A204.1 (cell line): ENCODE data around the gene KLF6.

ENCODE experiments used
- FAIRE-seq: peaks from 2 replicates; lab custom pipeline; 2012; peaks lifted over from hg19 to GRCh38; lab: Jason Lieb, UNC

Gene KLF6

GRCh38 chr10:3784510-3785250 is at the start of gene KLF6:
TSS of gene KLF6 (minus strand) at chr10:3785209. CDS start at chr10:3785014, 195 bp downstream.
- no peak for FAIRE-seq

- no peak for FAIRE-seq
Observed at GRCh38 chr10:3834404-3834803, 49.4 kb upstream of the KLF6 start.

DNA sequence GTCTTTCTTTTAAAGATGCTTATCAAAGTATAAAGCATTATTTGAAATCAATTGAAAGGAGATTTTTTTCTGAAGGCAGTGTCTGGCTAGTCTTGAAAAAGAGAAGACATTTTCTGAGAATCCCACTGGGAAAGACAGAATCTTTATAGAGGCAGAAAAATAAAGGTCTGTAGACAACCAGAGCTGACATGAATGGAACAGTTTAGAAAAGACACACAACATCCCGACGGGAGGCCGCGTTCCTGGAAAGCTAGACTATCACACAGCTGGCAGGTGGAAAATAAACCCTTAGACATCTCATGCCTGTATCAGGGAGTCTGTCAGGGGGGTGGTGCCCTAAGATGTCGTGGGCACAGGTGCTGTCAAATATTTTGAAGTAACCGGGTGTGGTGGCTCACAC is 48.0 kb upstream of the KLF6 start:
- FAIRE-seq = no peak

- no peak for FAIRE-seq
Observed at GRCh38 chr10:3832022-3832786, 47.2 kb upstream of the KLF6 start.

- no peak for FAIRE-seq
Observed at GRCh38 chr10:3831608-3832007, 46.6 kb upstream of the KLF6 start.

DNA sequence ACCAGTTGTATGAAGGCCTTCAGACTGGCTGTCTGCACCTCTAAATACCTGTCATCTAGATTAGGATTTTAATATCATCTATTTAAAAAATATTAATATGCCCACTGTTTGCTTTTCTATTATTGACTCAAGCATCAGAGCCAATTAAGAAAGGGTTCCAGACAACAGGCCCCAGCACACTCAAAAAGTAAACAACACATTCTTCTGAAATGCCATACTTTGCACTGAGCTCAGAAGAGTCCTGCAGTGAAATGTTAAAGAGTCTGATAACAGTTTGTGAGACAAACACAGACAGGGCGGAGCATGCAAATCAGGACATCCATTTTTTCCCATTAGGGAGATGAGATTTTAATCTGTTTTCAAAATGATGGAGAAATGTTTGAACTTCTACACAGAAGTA is 45.9 kb upstream of the KLF6 start:
- no peak for FAIRE-seq

GRCh38 chr10:3829156-3830050 is 44.4 kb upstream of the KLF6 start:
- FAIRE-seq = no peak

GRCh38 chr10:3828404-3829155 is 43.6 kb upstream of the KLF6 start:
- FAIRE-seq = no peak

- FAIRE-seq = no peak
Observed at GRCh38 chr10:3827768-3828403, 42.9 kb upstream of the KLF6 start.

GRCh38 chr10:3827266-3827665 is 42.3 kb upstream of the KLF6 start:
- no peak for FAIRE-seq

GRCh38 chr10:3825862-3826351 is 40.9 kb upstream of the KLF6 start:
- no peak for FAIRE-seq

GRCh38 chr10:3825244-3825643 is 40.2 kb upstream of the KLF6 start:
- no peak for FAIRE-seq

GRCh38 chr10:3822541-3823330 is 37.7 kb upstream of the KLF6 start:
- FAIRE-seq = no peak

GRCh38 chr10:3820255-3820654 is 35.2 kb upstream of the KLF6 start:
- no peak for FAIRE-seq

DNA sequence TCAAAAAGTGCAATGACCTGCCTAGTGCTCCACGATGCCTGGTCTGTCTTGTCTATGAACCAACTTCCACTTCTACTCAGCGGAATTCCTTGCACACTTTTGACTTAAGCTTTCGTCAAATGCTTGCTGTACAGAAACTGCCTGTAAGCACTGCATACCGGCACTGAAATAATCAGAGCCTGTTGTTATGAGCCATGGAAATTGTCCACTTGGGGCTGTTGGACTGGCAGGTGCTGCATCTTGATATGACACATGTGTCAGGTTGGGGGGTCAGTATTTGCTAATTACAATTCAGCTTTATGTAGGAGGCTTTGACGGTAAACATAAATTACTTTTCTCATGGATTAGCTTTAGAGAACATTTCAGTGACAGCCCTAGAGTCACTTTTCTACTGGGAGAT is 32.0 kb upstream of the KLF6 start:
- FAIRE-seq = no peak

GRCh38 chr10:3814838-3815220 is 29.8 kb upstream of the KLF6 start:
- no peak for FAIRE-seq

DNA sequence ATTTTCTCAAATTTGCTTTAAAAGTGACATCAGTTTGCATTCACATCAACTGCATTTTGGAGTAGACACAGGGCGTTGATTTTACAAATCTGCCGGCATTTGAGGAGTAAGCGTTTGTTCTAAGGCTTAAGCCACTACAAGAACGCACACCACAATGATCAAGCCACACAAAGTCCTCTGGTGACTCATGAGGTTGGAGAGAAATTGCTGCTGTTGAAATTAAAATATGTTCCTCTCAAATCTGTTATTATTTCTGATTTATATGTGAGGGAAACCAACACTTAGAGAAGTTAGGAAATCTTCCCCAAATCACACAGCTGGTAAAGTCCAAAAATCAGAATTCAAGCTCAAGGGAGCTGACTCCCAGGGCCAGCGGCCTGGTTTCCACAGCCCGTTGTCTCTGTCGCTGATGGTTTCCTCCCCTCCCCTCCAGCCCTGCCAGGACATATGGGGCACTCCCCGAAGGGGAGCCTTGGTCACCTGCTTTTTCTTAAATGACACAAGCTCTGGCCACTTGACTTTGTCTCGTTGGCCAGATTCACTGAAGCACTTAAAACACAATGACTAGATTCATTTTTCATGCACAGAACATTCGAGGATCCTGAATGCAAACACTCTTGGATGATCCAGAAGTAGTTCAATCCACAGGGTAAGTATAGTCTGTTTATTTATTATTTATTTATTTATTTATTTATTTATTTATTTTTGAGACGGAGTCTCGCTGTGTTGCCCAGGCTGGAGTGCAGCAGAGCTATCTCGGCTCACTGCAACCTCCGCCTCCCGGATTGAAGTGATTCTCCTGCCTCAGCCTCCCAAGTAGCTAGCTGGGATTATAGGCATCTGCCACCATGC is 29.2 kb upstream of the KLF6 start:
- FAIRE-seq = no peak

DNA sequence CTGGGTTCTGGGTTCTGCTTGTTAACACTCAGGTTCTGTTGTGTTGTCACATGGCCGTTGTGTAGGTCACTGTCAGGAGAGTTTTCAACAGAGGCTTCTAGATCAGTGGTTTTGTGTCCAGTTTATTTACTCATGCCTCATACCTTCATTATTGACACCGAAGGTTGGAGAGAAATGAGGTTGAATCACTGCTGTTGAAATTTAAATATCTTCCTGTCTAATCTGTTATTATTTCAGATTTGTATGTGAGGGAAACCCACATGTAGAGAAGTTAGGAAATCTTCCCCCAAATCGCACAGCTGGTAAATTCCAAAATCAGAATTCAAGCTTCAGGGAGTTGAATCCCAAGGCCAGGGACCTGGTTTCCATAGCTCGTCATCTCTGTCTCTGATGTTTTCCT is 28.3 kb upstream of the KLF6 start:
- no peak for FAIRE-seq

DNA sequence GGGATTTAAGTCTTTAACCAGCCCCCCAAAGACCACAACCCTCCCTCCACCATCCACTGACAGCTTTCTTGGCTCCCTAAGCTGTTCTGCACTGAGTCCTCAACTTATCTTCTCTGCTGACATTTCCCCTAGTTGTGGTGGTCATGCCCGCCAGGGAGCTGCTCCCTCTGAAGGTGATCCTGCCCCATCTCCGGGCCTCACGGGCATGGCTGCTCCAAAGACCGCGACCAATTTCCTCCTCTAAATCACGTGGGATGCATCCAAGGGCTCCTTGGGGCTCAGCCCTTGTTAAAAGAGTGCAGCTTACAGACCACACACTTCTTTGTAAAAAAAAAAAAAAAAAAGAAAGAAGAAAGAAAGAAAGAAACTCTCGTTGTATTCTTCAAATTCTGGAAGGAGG is 27.1 kb upstream of the KLF6 start:
- no peak for FAIRE-seq
